A673 (cell line): ENCODE data around the gene MTF2. TPM values are rescaled to one million over a fixed set of nuclear protein-coding genes. Genes with fewer than 3 reads are reported as not detected.

Experiments used
- BruUV-seq: library from RNA; stranded (reverse); fragments of 400-500 nt; replicated peaks from 2 replicates; lab custom pipeline; 2021; lab: Mats Ljungman, UMichigan
- CTCF ChIA-PET: fragments of 300-600 bp; sonication (Branson Sonifier 250); formaldehyde crosslinking; loops from one replicate; lab custom pipeline; 2022; ENCODE audit warnings: antibody characterized with exemption; lab: Charles Lee
- POLR2A ChIA-PET: fragments of 300-600 bp; sonication (Branson Sonifier 250); formaldehyde crosslinking; loops from one replicate; lab custom pipeline; 2022; ENCODE audit warnings: antibody characterized with exemption; ENCODE audit not compliant: low non-redundant PET; lab: Charles Lee
- DNase-seq: peaks from one replicate; pipeline ENCODE4 v3.0.0-alpha.2; 2015; ENCODE audit warnings: low spot score
- H3K27ac ChIP-seq: fragments of 200-600 bp; sonication (generic); 2 replicates; pipeline ENCODE4 v1.5.1; 2016; ENCODE audit warnings: mixed run types, low read depth, mild to moderate bottlenecking, mixed read lengths, antibody characterized with exemption, low read length; ENCODE audit not compliant: poor library complexity, severe bottlenecking
- H3K27me3 ChIP-seq: fragments of 200-600 bp; sonication (generic); replicated peaks from 2 replicates; pipeline ENCODE4 v1.6.1; 2017; ENCODE audit warnings: mixed run types, low read depth, mild to moderate bottlenecking, mixed read lengths, antibody characterized with exemption, low read length; ENCODE audit not compliant: insufficient read depth, poor library complexity
- H3K36me3 ChIP-seq: fragments of 200-600 bp; sonication (generic); 2 replicates; pipeline ENCODE4 v1.6.1; 2016; ENCODE audit warnings: mixed run types, mild to moderate bottlenecking, mixed read lengths, antibody characterized with exemption, low read length; ENCODE audit not compliant: insufficient read depth, poor library complexity, severe bottlenecking
- H3K4me1 ChIP-seq: fragments of 200-600 bp; sonication (generic); 2 replicates; pipeline ENCODE4 v1.6.1; 2017; ENCODE audit warnings: mixed run types, mild to moderate bottlenecking, mixed read lengths, antibody characterized with exemption, low read length; ENCODE audit not compliant: insufficient read depth, poor library complexity, severe bottlenecking
- H3K4me3 ChIP-seq: fragments of 200-600 bp; sonication (generic); 2 replicates; pipeline ENCODE4 v1.5.1; 2016; ENCODE audit warnings: low read depth, mixed run types, mild to moderate bottlenecking, mixed read lengths, low read length; ENCODE audit not compliant: poor library complexity, severe bottlenecking
- H3K9me3 ChIP-seq: fragments of 200-600 bp; sonication (generic); 2 replicates; pipeline ENCODE4 v1.6.1; 2016; ENCODE audit warnings: mixed run types, low read depth, mild to moderate bottlenecking, mixed read lengths, antibody characterized with exemption, low read length; ENCODE audit not compliant: poor library complexity, severe bottlenecking
- EZH2 ChIP-seq: fragments of 200-600 bp; sonication (generic); IDR thresholded peaks from 2 replicates; pipeline ENCODE4 v1.6.1; 2017; ENCODE audit warnings: borderline replicate concordance, low read depth, mild to moderate bottlenecking, mixed read lengths, antibody characterized with exemption, low read length; ENCODE audit not compliant: poor library complexity, severe bottlenecking
- intact Hi-C: fragments of 100-400 bp; cut with micrococcal nuclease; formaldehyde crosslinking; loops from one replicate; pipeline ENCODE4 v1.10.0; 2022; ENCODE audit not compliant: unreplicated experiment
- total RNA-seq: library from RNA; stranded (reverse); gene quantifications from 2 replicates; pipeline ENCODE4 v1.2.3, GENCODE V29; 2021
- TF ChIP-seq, protein P1 (sequence below): fragments of 300-800, 200-600 bp; sonication (generic); conservative IDR thresholded peaks from 2 replicates; pipeline ENCODE4 v1.5.1; 2017; ENCODE audit warnings: low read depth, mild to moderate bottlenecking, antibody characterized with exemption, low read length, moderate library complexity, mixed read lengths

The MTF2 gene
- total RNA-seq, 1 experiment from 2014 or later = 68.5 TPM

DNA sequence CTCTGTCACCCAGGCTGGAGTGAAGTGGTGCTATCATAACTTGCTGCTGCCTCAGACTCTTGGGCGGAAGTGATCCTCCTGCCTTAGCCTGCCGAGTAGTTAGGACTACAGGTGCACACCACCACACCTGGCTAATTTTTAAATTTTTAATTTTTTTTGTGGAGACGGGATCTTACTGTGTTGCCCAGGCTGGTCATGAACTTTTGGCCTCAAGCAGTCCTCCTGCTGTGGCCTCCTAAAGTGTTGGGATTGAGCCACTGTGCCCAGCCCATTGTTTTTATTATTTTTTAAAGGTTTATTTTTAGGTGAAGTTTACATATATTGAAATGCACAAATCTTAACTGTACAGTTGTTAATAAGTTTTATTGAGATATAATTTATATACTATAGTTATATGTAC, 3.2 kb downstream of the MTF2 start:
- H3K4me3 ChIP-seq = no peak overlapping the region
- POLR2A ChIA-PET = no interaction called here
- peaks cover 37% of the 10 kb centered on the region for H3K36me3 ChIP-seq
- DNase-seq = no peak
- no peaks in the 10 kb centered on the region for H3K27me3 ChIP-seq
- TF ChIP-seq, protein P1, sequence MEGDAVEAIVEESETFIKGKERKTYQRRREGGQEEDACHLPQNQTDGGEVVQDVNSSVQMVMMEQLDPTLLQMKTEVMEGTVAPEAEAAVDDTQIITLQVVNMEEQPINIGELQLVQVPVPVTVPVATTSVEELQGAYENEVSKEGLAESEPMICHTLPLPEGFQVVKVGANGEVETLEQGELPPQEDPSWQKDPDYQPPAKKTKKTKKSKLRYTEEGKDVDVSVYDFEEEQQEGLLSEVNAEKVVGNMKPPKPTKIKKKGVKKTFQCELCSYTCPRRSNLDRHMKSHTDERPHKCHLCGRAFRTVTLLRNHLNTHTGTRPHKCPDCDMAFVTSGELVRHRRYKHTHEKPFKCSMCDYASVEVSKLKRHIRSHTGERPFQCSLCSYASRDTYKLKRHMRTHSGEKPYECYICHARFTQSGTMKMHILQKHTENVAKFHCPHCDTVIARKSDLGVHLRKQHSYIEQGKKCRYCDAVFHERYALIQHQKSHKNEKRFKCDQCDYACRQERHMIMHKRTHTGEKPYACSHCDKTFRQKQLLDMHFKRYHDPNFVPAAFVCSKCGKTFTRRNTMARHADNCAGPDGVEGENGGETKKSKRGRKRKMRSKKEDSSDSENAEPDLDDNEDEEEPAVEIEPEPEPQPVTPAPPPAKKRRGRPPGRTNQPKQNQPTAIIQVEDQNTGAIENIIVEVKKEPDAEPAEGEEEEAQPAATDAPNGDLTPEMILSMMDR = no peak
- no peak for TF ChIP-seq EZH2
- no peak overlapping the region for H3K27ac ChIP-seq
- CTCF ChIA-PET = no interaction called here
- peaks cover 13% of the 10 kb centered on the region for H3K9me3 ChIP-seq
- intact Hi-C loops = no loop called here
- H3K4me1 ChIP-seq = peaks cover 19% of the 10 kb centered on the region
- no TSS peak for BruUV-seq

DNA sequence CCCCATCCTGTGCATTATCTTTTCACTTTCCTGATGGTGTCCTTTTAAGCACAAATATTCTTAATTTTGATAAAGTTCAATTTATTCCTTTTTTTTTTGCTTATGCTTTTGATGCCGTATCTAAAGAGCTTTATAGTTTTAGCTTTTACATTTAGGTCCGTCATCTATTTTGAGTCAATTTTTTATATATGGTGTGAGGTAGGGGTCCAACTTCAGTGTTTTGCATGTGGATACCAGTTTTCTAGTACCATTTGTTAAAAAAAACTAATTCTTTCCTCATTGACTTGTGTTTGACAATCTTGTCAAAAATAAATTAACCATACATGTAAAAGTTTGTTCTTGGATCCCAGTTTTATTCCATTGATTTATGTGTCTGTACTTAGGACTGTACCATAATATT, 4.9 kb downstream of the MTF2 start:
- BruUV-seq = no TSS peak
- intact Hi-C loops = no loop called here
- H3K27ac ChIP-seq = no peak overlapping the region
- POLR2A ChIA-PET = no interaction called here
- CTCF ChIA-PET = interaction anchor here (0.5 kb wide), 1 partner anchor 287 kb away, joined by 6 read pairs; no protein-coding TSS in a partner anchor
- peaks cover 13% of the 10 kb centered on the region for H3K9me3 ChIP-seq
- H3K4me3 ChIP-seq = no peak overlapping the region
- no peaks in the 10 kb centered on the region for H3K27me3 ChIP-seq
- H3K36me3 ChIP-seq = peaks cover 37% of the 10 kb centered on the region
- no peak for DNase-seq
- H3K4me1 ChIP-seq = peaks cover 14% of the 10 kb centered on the region
- TF ChIP-seq EZH2 = no peak
- TF ChIP-seq, protein P1 = no peak

DNA sequence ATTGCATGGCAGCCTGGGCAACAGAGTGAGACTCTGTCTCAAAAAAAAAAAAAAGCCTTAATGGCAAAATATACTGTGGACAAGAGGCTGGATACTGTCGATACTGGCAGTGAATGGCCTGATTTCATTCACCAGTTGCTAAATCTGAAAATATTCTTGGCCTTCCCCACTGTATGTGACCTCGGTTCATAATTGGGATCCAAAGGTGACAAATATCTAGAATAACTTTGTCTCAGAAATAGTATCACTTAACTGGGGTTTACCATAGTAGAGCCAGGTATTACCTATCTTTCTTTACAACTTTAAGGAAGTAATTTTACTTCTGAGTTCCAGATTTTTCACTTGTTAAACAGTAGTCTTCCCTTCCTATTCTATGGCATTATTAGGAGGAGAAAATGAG, 8.4 kb downstream of the MTF2 start:
- H3K9me3 ChIP-seq = peaks cover 13% of the 10 kb centered on the region

More for the DNA sequence above, 8.4 kb downstream of the MTF2 start:
- H3K4me1 ChIP-seq = no peaks in the 10 kb centered on the region
- no peaks in the 10 kb centered on the region for H3K27me3 ChIP-seq
- no peak overlapping the region for H3K27ac ChIP-seq
- no peak for DNase-seq
- POLR2A ChIA-PET = no interaction called here
- TF ChIP-seq, protein P1 = no peak
- TF ChIP-seq EZH2 = no peak
- no TSS peak for BruUV-seq
- CTCF ChIA-PET = no interaction called here
- intact Hi-C loops = no loop called here
- H3K36me3 ChIP-seq = peaks cover 40% of the 10 kb centered on the region
- H3K4me3 ChIP-seq = no peak overlapping the region
